Astrocyte of the spinal cord (primary cell): ENCODE measurements around the gene FBLIM1.
A peak's percentile ranks its signal among the peaks of the same experiment; 100 is the strongest.
"Not testable (repeated sequence)": the region's sequence is repeated elsewhere in the genome, so short reads cannot be mapped to it uniquely, and the experiment has no call there.

Source experiments
- DNase-seq: peaks from one replicate; pipeline ENCODE4 v3.0.0; 2011; ENCODE audit warnings: low read depth, low spot score
- H3K4me3 ChIP-seq: 2 replicates; pipeline ENCODE4 v1.5.1; 2011; ENCODE audit warnings: low read depth, mild to moderate bottlenecking, low read length, moderate library complexity
- in situ Hi-C: cut with HindIII; loops from 2 replicates; pipeline ENCODE4 v1.10.0; 2017; ENCODE audit warnings: low sequenced_read_pairs
- TF ChIP-seq, protein P1 (sequence below): IDR thresholded peaks from 2 replicates; pipeline ENCODE4 v1.5.1; 2012; ENCODE audit warnings: low read depth, mild to moderate bottlenecking, low read length, inconsistent platforms

Gene FBLIM1

DNA sequence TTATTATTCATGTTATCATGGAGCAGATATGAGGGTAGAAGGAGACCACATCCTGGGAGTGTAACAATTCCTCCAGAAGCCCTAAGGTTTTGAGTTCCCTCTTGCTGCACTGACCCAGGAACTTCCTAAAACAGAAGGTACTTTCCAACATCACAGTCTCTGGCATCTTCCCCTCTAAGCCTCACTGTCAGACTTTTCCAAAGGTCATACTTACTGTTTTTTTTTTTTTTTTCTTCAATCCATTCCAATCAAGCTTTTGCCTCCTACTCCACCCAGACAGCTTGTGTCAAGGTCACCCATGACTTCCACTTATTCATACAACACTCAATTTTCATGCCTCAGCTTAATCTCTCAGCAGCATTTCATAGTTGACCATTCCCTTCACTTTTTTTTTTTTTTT is 67.2 kb downstream of the FBLIM1 start:
- no peak for DNase-seq
- no peak overlapping the region for H3K4me3 ChIP-seq
- in situ Hi-C loops, result no loop called here
- TF ChIP-seq, protein P1, sequence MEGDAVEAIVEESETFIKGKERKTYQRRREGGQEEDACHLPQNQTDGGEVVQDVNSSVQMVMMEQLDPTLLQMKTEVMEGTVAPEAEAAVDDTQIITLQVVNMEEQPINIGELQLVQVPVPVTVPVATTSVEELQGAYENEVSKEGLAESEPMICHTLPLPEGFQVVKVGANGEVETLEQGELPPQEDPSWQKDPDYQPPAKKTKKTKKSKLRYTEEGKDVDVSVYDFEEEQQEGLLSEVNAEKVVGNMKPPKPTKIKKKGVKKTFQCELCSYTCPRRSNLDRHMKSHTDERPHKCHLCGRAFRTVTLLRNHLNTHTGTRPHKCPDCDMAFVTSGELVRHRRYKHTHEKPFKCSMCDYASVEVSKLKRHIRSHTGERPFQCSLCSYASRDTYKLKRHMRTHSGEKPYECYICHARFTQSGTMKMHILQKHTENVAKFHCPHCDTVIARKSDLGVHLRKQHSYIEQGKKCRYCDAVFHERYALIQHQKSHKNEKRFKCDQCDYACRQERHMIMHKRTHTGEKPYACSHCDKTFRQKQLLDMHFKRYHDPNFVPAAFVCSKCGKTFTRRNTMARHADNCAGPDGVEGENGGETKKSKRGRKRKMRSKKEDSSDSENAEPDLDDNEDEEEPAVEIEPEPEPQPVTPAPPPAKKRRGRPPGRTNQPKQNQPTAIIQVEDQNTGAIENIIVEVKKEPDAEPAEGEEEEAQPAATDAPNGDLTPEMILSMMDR, result no peak

DNA sequence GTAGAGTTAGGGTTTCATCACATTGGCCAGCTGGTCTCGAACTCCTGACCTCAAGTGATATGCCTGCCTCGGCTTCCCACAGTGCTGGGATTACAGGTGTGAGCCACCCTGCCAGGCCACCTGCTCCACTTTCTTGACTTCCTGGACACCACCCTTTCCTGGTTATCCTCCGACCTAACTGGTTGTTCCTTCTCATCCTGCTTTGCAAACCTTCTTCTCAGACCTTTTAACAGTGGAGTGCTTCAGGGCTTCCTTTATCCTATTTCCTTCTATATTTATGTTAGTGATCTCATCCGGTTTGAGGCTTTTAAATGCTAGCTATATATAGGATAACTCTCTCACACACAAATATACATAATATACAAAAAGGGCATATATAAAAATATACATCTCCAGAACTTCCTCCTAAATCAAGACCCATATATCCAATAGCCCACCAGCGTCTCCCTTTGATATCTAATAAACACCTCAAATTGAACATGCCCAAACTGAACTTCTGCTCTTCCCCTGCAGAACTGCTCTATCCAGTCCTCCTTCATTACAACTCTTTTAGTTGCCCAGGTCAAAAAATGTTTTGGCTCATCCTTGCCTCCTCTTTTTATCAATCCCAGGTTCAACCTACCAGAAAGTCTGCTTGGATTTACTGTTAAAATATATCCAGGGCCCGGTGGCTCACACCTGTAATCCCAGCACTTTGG is 68.4 kb downstream of the FBLIM1 start:
- DNase-seq, result no peak
- in situ Hi-C loops, result no loop called here
- TF ChIP-seq, protein P1, result no peak
- H3K4me3 ChIP-seq, result no peak overlapping the region

GRCh38 chr1:15827567-15827966 is 69.0 kb downstream of the FBLIM1 start:
- H3K4me3 ChIP-seq, DNase-seq, in situ Hi-C loops: not testable (repeated sequence)

- DNase-seq, in situ Hi-C loops, H3K4me3 ChIP-seq: not testable (repeated sequence)
Observed at GRCh38 chr1:15828931-15829330, 70.3 kb downstream of the FBLIM1 start.

- H3K4me3 ChIP-seq, result no peak overlapping the region
- TF ChIP-seq, protein P1, result no peak
- in situ Hi-C loops, result no loop called here
- no peak for DNase-seq
Observed at GRCh38 chr1:15830258-15830657, 71.7 kb downstream of the FBLIM1 start.

- peak overlapping the region; percentile 87 for H3K4me3 ChIP-seq
- in situ Hi-C loops, result no loop called here
- TF ChIP-seq, protein P1, result no peak
- DNase-seq, result no peak
Observed at GRCh38 chr1:15833069-15833679, 74.6 kb downstream of the FBLIM1 start.

GRCh38 chr1:15833842-15834405 is 75.3 kb downstream of the FBLIM1 start:
- DNase-seq, result no peak
- peak overlapping the region; percentile 87 for H3K4me3 ChIP-seq
- in situ Hi-C loops, result no loop called here
- TF ChIP-seq, protein P1, result no peak
